Panc1 (cell line): ENCODE results near the gene CREBZF. TPM values are rescaled to one million over a fixed set of nuclear protein-coding genes. Genes with fewer than 3 reads are reported as not detected.

Experiments used
- ATAC-seq: fragments of 200-7000 bp; cut with Tn5 transposase; 2 replicates; pipeline ENCODE4 v1.9.1; 2020; ENCODE audit warnings: mild to moderate bottlenecking, moderate library complexity
- BruUV-seq: library from RNA; stranded (reverse); fragments of 400-500 nt; replicated peaks from 2 replicates; lab custom pipeline; 2021; lab: Mats Ljungman, UMichigan
- CTCF ChIA-PET: fragments of 300-600 bp; sonication (Branson Sonifier 250); formaldehyde crosslinking; loops from one replicate; lab custom pipeline; 2022; ENCODE audit warnings: antibody characterized with exemption; lab: Charles Lee
- POLR2A ChIA-PET: fragments of 300-600 bp; sonication (Branson Sonifier 250); formaldehyde crosslinking; loops from one replicate; lab custom pipeline; 2022; ENCODE audit warnings: antibody characterized with exemption; lab: Charles Lee
- DNase-seq: peaks from one replicate; pipeline ENCODE4 v3.0.0-alpha.2; 2010; ENCODE audit warnings: low read depth, low spot score
- H3K27ac ChIP-seq: 2 replicates; pipeline ENCODE4 v1.5.1; 2011; ENCODE audit warnings: mild to moderate bottlenecking, low read length, inconsistent platforms
- H3K27me3 ChIP-seq: fragments of 200-500 bp; sonication (Bioruptor generic); 2 replicates; pipeline ENCODE4 v1.6.0; 2014; ENCODE audit warnings: low read length, inconsistent platforms; ENCODE audit not compliant: control insufficient read depth, insufficient read depth
- H3K36me3 ChIP-seq: fragments of 200-500 bp; sonication (Bioruptor generic); 2 replicates; pipeline ENCODE4 v1.5.1; 2014; ENCODE audit warnings: inconsistent platforms, mild to moderate bottlenecking, low read length, moderate library complexity; ENCODE audit not compliant: control insufficient read depth, insufficient read depth
- H3K4me1 ChIP-seq: 2 replicates; pipeline ENCODE4 v1.5.1; 2011; ENCODE audit warnings: inconsistent platforms, mild to moderate bottlenecking, low read length, moderate library complexity; ENCODE audit not compliant: control insufficient read depth, insufficient read depth
- H3K4me3 ChIP-seq, 2 experiments: 2 replicates each; pipeline ENCODE4 v1.5.1; 2011 to 2012; ENCODE audit warnings: low read depth in 2 of 2, low read length in 2 of 2, mild to moderate bottlenecking in 2 of 2, inconsistent platforms in 1 of 2, moderate library complexity in 1 of 2
- H3K9me3 ChIP-seq: fragments of 200-500 bp; sonication (Bioruptor generic); 2 replicates; pipeline ENCODE4 v1.5.1; 2014; ENCODE audit warnings: low read depth, mild to moderate bottlenecking, inconsistent platforms, low read length, moderate library complexity; ENCODE audit not compliant: control insufficient read depth, insufficient read depth
- CTCF ChIP-seq: fragments of 450-650 bp; IDR thresholded peaks from 2 replicates; pipeline ENCODE4 v1.5.1; 2017; ENCODE audit warnings: mild to moderate bottlenecking
- POLR2AphosphoS5 ChIP-seq: IDR thresholded peaks from 2 replicates; pipeline ENCODE4 v1.6.1; 2012; ENCODE audit warnings: mild to moderate bottlenecking, low read depth, low read length, moderate library complexity
- REST ChIP-seq, 2 experiments: IDR thresholded peaks; 2 replicates each; pipeline ENCODE4 v1.6.1; 2011 to 2012; ENCODE audit warnings: low read depth in 2 of 2, control low read depth in 1 of 2, low read length in 1 of 2, mild to moderate bottlenecking in 1 of 2, moderate library complexity in 1 of 2; ENCODE audit not compliant: insufficient read depth in 1 of 2
- SIN3A ChIP-seq: IDR thresholded peaks from 2 replicates; pipeline ENCODE4 v1.6.1; 2012; ENCODE audit warnings: low read depth, mild to moderate bottlenecking, low read length, moderate library complexity, borderline replicate concordance; ENCODE audit not compliant: insufficient read depth
- TCF7L2 ChIP-seq: IDR thresholded peaks from 2 replicates; pipeline ENCODE4 v1.6.1; 2011; ENCODE audit warnings: mild to moderate bottlenecking, low read depth, low read length, inconsistent platforms
- in situ Hi-C: cut with HindIII; loops from 2 replicates; pipeline ENCODE4 v1.10.0; 2016; ENCODE audit warnings: low sequenced_read_pairs, low pct_unique_long_range_greater_than_20kb
- intact Hi-C: fragments of 100-400 bp; cut with micrococcal nuclease; formaldehyde crosslinking; loops from one replicate; pipeline ENCODE4 v1.10.0; 2022; ENCODE audit not compliant: unreplicated experiment
- total RNA-seq: library from RNA; stranded (reverse); gene quantifications from one replicate; pipeline ENCODE4 v1.2.1, GENCODE V29; 2021; ENCODE audit not compliant: unreplicated experiment

CREBZF gene
- total RNA-seq, 1 experiment from 2014 or later, result 75.8 TPM

GRCh38 chr11:85697747-85698146 is 32.8 kb upstream of the CREBZF start:
- ATAC-seq (no peak), DNase-seq (no peak)
- no TSS peak for BruUV-seq
- CTCF ChIA-PET, result no interaction called here
- POLR2A ChIA-PET, result no interaction called here
- H3K27ac ChIP-seq, result no peak overlapping the region
- TF ChIP-seq SIN3A (no peak), POLR2AphosphoS5 (no peak), TCF7L2 (no peak), REST (IDR thresholded peaks at IDR 0.05; ENCODE audit: insufficient read depth in 1 of 2, low read depth in 2 of 2, low read length in 1 of 2) (no peak), CTCF (no peak)
- H3K4me3 ChIP-seq, result no peak overlapping the region
- intact Hi-C loops (no loop called here), in situ Hi-C loops (no loop called here)
- H3K27me3 ChIP-seq, result no peaks in the 10 kb centered on the region
- peaks cover 24% of the 10 kb centered on the region for H3K36me3 ChIP-seq
- peaks cover 6% of the 10 kb centered on the region for H3K4me1 ChIP-seq
- no peaks in the 10 kb centered on the region for H3K9me3 ChIP-seq

GRCh38 chr11:85695546-85695945 is 30.6 kb upstream of the CREBZF start:
- ATAC-seq, result 0 out of 2 replicates have a peak, but pooled peaks have one; percentile 22
- peaks cover 6% of the 10 kb centered on the region for H3K4me1 ChIP-seq
- peak overlapping the region; percentile 11; the same call in 1 of the 2 replicates for H3K27ac ChIP-seq
- no peak for TF ChIP-seq TCF7L2
- no peak for TF ChIP-seq SIN3A
- no peak for TF ChIP-seq CTCF
- no peak for TF ChIP-seq REST (IDR thresholded peaks at IDR 0.05; ENCODE audit: insufficient read depth in 1 of 2, low read depth in 2 of 2, low read length in 1 of 2)
- no peak for TF ChIP-seq POLR2AphosphoS5
- no peak overlapping the region for H3K4me3 ChIP-seq
- no TSS peak for BruUV-seq
- DNase-seq, result no peak
- peaks cover 19% of the 10 kb centered on the region for H3K36me3 ChIP-seq
- H3K27me3 ChIP-seq, result no peaks in the 10 kb centered on the region
- intact Hi-C loops (no loop called here), in situ Hi-C loops (no loop called here)
- H3K9me3 ChIP-seq, result no peaks in the 10 kb centered on the region
- ChIA-PET CTCF (no interaction called here), POLR2A (no interaction called here)
